Activated CD8-positive, alpha-beta memory T cell treated with anti-CD3 and anti-CD28 coated beads for 1 hour (primary cell): ENCODE results near the gene NME4.
A peak's percentile ranks its signal among the peaks of the same experiment; 100 is the strongest.

Experiments used
- DNase-seq, 2 donors: peaks; one replicate each; pipeline ENCODE4 v3.0.0-alpha.2; 2020; ENCODE audit warnings: low read depth in 1 of 2; ENCODE audit errors: extremely low read depth in 1 of 2

NME4 gene

DNA sequence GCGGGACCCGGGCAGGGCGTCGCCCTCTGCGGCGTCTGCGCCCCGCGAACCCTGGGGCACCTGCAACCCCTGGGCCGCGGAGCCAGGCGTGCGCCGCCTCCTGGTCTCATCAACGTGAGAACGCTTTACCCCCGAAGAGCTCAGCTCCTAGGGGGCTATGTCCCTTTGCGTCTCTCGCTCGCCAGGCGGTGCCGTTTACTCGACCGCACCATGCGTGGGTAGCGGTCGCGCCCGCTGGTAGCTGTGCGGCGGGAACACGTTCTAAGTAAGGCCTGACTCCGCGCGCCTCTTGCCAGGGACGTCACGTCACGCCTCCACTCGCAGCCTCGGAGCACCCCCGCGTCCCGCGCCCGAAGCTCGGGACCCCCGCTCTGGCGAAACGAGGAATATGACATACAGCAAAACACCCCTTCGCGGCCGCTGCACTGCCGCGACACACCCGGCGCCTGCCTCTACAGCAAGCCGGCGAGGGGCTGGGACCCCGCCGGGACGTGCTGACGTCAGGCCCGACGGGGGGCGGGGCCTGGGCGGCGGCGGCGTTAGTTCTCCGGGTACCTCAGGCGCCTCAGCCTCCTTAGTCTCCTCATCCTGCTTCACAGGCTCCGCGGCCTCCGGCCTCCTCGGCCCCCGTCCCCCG is 28.2 kb downstream of the NME4 start, which contains the start of gene RAB11FIP3:
Gene RAB11FIP3 (plus strand): TSS at position 568 of the 637 bp plus-strand sequence. CDS start 358 bp downstream, outside the sequence.
- DNase-seq: peak; percentile 57 to 78

GRCh38 chr16:425740-426114 is 28.7 kb downstream of the NME4 start:
- DNase-seq: peak in 1 of 2 donors; percentile 31

DNA sequence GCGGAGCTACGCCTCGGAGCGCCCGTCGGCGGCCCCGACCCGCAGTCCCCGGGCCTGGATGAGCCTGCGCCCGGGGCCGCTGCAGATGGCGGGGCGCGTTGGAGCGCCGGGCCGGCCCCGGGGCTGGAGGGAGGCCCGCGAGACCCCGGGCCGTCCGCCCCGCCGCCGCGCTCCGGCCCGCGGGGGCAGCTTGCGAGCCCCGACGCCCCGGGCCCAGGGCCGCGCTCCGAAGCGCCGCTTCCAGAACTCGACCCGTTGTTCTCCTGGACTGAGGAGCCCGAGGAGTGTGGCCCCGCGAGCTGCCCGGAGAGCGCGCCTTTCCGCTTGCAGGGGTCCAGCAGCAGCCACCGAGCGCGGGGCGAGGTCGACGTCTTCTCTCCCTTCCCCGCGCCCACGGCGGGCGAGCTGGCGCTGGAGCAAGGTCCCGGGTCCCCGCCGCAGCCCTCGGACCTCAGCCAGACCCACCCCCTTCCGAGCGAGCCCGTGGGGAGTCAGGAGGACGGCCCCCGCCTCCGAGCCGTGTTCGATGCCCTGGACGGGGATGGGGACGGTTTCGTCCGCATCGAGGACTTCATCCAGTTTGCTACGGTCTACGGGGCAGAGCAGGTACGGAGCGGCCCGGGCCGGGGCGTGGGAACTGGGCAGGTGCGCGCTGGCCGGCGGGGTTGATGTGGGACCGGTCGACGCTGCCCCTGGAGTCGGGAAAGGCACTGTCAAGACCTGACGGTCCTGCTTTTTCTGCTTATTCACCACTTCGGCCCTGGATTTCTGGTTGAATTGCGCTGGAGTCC is 29.3 kb downstream of the NME4 start:
- DNase-seq: no peak

DNA sequence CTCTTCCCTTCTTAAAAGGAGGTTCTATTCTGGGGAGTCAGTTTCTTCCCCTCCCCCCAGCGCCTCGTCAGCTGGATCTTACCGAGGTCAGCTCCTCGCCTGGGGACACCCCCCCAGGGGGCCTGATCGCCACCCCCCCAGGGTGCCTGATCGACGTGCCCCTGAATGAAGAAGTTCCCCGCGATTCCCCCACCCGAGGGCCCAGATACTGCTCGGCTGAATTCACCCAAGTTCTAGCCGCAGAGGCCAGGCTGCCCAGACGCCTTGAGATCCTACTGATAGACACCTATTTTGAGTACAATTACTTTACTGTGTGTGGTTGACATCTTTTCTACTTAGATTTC is 29.9 kb downstream of the NME4 start:
- no peak for DNase-seq

DNA sequence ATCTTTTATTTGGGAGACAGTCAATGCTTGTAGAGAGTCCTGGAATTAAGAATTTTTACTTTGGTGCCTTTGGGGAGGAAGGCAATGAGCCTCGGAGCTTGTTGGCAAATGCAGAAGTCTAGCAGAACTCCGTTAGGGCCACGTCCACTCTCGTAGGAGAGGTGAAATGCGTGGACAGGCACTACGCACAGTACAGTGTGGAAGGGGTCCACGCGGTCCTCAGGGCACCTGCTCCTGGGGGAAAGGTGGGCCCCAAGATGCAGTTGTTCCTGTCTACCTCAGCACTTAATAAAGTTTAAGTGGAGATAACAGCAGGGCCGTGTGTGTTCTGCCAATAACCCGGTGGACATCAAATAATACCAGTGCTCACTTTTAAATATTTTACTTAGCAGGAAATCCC is 30.3 kb downstream of the NME4 start:
- no peak for DNase-seq

DNA sequence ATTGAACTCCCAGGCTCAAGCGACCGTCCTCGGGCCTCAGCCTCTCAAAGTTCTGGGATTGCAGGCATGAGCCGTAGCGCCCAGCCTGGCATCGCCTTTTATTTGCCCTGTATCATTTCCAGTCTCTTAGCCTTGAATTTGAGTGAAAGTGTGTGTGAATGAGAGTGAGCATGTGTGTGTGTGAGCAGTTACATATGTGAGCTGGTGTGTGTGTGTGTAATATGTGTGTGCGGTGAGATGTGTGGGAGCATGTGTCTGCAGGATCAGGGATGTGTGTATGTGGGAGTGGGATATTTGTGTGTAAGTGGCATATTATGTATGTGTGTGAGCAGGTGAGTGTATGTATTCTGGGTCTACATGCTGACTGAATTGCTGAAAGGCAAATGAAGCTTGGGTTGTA is 33.9 kb downstream of the NME4 start:
- no peak for DNase-seq

GRCh38 chr16:440627-441026 is 43.6 kb downstream of the NME4 start:
- no peak for DNase-seq

GRCh38 chr16:441447-441846 is 44.4 kb downstream of the NME4 start:
- no peak for DNase-seq

- DNase-seq: no peak
Measured at GRCh38 chr16:442976-443375, 46.0 kb downstream of the NME4 start.

GRCh38 chr16:444027-444426 is 47.0 kb downstream of the NME4 start:
- DNase-seq: no peak

DNA sequence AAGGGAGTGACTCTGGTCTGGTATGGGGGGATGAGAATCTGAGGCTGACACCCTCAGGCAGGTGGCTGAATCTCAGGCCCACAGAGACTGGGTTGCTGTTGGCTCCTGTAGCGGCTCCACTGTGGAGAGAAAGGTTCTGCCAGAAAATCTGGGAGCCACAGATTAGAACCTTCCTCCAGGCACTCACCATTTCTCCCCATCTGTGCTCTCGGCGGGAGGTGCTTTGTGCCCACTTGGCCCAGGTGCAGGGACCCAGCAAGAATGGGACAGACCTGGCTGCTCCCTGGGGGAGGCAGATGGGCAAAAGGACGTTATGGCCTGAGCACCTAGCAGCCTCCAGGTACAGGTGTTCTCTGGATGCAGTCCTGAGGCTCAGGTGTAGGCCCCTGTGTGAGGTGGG is 48.6 kb downstream of the NME4 start:
- DNase-seq: no peak
